ENCODE data around the gene MFAP3L.

The MFAP3L gene

GRCh38 chr4:170030121-170030520, 3.9 kb upstream of the MFAP3L start:
- H3K9me3 ChIP-seq (ENCODE audit: control insufficient read depth, insufficient read depth, low read depth, low read length) = no peaks in the 10 kb centered on the region
- no peak overlapping the region for H3K27ac ChIP-seq (ENCODE audit: extremely low read depth, low read depth, low read length)
- H3K36me3 ChIP-seq (ENCODE audit: control insufficient read depth in 2 of 2, insufficient read depth in 1 of 2, low read length in 2 of 2) = no peaks in the 10 kb centered on the region
- no peaks in the 10 kb centered on the region for H3K4me1 ChIP-seq (ENCODE audit: control insufficient read depth, insufficient read depth, low read length)
- ChIA-PET POLR2A (interaction anchor here (0.6 kb wide), 1 partner anchor 666 kb away, joined by 3 read pairs; no protein-coding TSS in a partner anchor), CTCF (interaction anchor here (0.5 kb wide), 1 partner anchor 21 kb away, joined by 3 read pairs; no protein-coding TSS in a partner anchor)
- H3K4me3 ChIP-seq (ENCODE audit: low read depth, low read length) = no peak overlapping the region
- peak; percentile 41; the same call in 1 of the 2 replicates for TF ChIP-seq FEZF1 (tag by site-specific recombination; IDR thresholded peaks at IDR 0.05)
- no peak for TF ChIP-seq ZNF274 (IDR thresholded peaks at IDR 0.05; ENCODE audit: low read length)
- no peak for TF ChIP-seq ZNF274 (tag by site-specific recombination; IDR thresholded peaks at IDR 0.05; ENCODE audit: borderline replicate concordance)

- Histone ChIP-seq H3K4me1 (ENCODE audit: control insufficient read depth, insufficient read depth, low read length) (no peaks in the 10 kb centered on the region), H3K4me3 (ENCODE audit: low read depth, low read length) (peak overlapping the region; percentile 62), H3K27ac (ENCODE audit: extremely low read depth, low read depth, low read length) (no peak overlapping the region; the same call in 1 of the 2 replicates), H3K9me3 (ENCODE audit: control insufficient read depth, insufficient read depth, low read depth, low read length) (no peaks in the 10 kb centered on the region), H3K36me3 (ENCODE audit: control insufficient read depth in 2 of 2, insufficient read depth in 1 of 2, low read length in 2 of 2) (no peaks in the 10 kb centered on the region)
- POLR2A ChIA-PET = interaction anchor here (0.7 to 0.8 kb wide), 2 partner anchors 127 to 414 kb away, joined by 4 to 8 read pairs; no protein-coding TSS in a partner anchor
- CTCF ChIA-PET = interaction anchor here (2.4 kb wide), 1 partner anchor 217 kb away, joined by 10 read pairs; no protein-coding TSS in a partner anchor
- no peak for TF ChIP-seq ZNF354C (tag by site-specific recombination; IDR thresholded peaks at IDR 0.05; ENCODE audit: borderline replicate concordance, low read depth)
- peak; percentile 86 for TF ChIP-seq KLF1 (tag by site-specific recombination; IDR thresholded peaks at IDR 0.05)
- peak; percentile 87 for TF ChIP-seq ZFP69B (tag by site-specific recombination; IDR thresholded peaks at IDR 0.05)
- TF ChIP-seq ZBTB8A (tag by site-specific recombination; IDR thresholded peaks at IDR 0.05) = peak; percentile 60
- TF ChIP-seq ZNF561 (tag by site-specific recombination; IDR thresholded peaks at IDR 0.05; ENCODE audit: borderline replicate concordance) = peak; percentile 99
- 0 out of 2 replicates have a peak, but pooled peaks have one; percentile 56 for TF ChIP-seq BCL11A (tag by site-specific recombination; IDR thresholded peaks at IDR 0.05; ENCODE audit: low read depth)
- TF ChIP-seq SP2 (tag by site-specific recombination; IDR thresholded peaks at IDR 0.05) = peak; percentile 76
- TF ChIP-seq, protein P1, sequence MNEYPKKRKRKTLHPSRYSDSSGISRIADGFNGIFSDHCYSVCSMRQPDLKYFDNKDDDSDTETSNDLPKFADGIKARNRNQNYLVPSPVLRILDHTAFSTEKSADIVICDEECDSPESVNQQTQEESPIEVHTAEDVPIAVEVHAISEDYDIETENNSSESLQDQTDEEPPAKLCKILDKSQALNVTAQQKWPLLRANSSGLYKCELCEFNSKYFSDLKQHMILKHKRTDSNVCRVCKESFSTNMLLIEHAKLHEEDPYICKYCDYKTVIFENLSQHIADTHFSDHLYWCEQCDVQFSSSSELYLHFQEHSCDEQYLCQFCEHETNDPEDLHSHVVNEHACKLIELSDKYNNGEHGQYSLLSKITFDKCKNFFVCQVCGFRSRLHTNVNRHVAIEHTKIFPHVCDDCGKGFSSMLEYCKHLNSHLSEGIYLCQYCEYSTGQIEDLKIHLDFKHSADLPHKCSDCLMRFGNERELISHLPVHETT (tag by site-specific recombination; IDR thresholded peaks at IDR 0.05) = peak; percentile 50; the same call in 1 of the 2 replicates
- TF ChIP-seq ZFP37 (tag by site-specific recombination; IDR thresholded peaks at IDR 0.05) = peak; percentile 47; the same call in 1 of the 2 replicates
- no peak for TF ChIP-seq ZNF571 (tag by site-specific recombination; IDR thresholded peaks at IDR 0.05)
- TF ChIP-seq IKZF3 (tag by site-specific recombination; IDR thresholded peaks at IDR 0.05) = no peak
- peak; percentile 71 for TF ChIP-seq ZEB2 (tag by site-specific recombination; IDR thresholded peaks at IDR 0.05)
- TF ChIP-seq ZBTB44 (tag by site-specific recombination; IDR thresholded peaks at IDR 0.05) = peak; percentile 32; the same call in 1 of the 2 replicates
- 0 out of 2 replicates have a peak, but pooled peaks have one; percentile 15 for TF ChIP-seq INSM2 (tag by site-specific recombination; IDR thresholded peaks at IDR 0.05)
- TF ChIP-seq, protein P2, sequence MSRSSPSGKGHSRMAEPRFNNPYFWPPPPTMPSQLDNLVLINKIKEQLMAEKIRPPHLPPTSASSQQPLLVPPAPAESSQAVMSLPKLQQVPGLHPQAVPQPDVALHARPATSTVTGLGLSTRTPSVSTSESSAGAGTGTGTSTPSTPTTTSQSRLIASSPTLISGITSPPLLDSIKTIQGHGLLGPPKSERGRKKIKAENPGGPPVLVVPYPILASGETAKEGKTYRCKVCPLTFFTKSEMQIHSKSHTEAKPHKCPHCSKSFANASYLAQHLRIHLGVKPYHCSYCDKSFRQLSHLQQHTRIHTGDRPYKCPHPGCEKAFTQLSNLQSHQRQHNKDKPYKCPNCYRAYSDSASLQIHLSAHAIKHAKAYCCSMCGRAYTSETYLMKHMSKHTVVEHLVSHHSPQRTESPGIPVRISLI (tag by site-specific recombination; IDR thresholded peaks at IDR 0.05) = no peak
- TF ChIP-seq ZNF10 (tag by site-specific recombination; IDR thresholded peaks at IDR 0.05) = 0 out of 2 replicates have a peak, but pooled peaks have one; percentile 41
- TF ChIP-seq ZNF16 (tag by site-specific recombination; IDR thresholded peaks at IDR 0.05; ENCODE audit: low read depth) = no peak
- TF ChIP-seq, protein P3, sequence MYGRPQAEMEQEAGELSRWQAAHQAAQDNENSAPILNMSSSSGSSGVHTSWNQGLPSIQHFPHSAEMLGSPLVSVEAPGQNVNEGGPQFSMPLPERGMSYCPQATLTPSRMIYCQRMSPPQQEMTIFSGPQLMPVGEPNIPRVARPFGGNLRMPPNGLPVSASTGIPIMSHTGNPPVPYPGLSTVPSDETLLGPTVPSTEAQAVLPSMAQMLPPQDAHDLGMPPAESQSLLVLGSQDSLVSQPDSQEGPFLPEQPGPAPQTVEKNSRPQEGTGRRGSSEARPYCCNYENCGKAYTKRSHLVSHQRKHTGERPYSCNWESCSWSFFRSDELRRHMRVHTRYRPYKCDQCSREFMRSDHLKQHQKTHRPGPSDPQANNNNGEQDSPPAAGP (tag by site-specific recombination; IDR thresholded peaks at IDR 0.05) = peak; percentile 71
- no peak for TF ChIP-seq HOXD13 (CRISPR knock-in tag; IDR thresholded peaks at IDR 0.05; ENCODE audit: borderline replicate concordance)
- no peak for TF ChIP-seq SCRT2 (tag by site-specific recombination; IDR thresholded peaks at IDR 0.05)
- peak; percentile 54; the same call in 1 of the 2 replicates for TF ChIP-seq ZNF394 (tag by site-specific recombination; IDR thresholded peaks at IDR 0.05; ENCODE audit: borderline replicate concordance)
- peak; percentile 88 for TF ChIP-seq ZNF335 (tag by site-specific recombination; conservative IDR thresholded peaks at IDR 0.05)
- peak; percentile 50 for TF ChIP-seq ZNF341 (tag by site-specific recombination; IDR thresholded peaks at IDR 0.05; ENCODE audit: low read depth)
Measured at GRCh38 chr4:170027181-170027829, 1.1 kb upstream of the MFAP3L start.

All from HEK293 (cell line).